Measurements from ENCODE around the gene E2F3. TPM values are rescaled to one million over a fixed set of nuclear protein-coding genes. Genes with fewer than 3 reads are reported as not detected.

E2F3 gene
- total and polyA plus RNA-seq, 10 of the 15 experiments (the other 5 are each of a cell fraction or from before 2014, with no cell fraction given), result 5.1 to 16.8 (median 10.6) TPM

- Histone ChIP-seq H3K4me3 (peak overlapping the region; percentile 82), H3K36me3 (ENCODE audit: control insufficient read depth in 2 of 2, insufficient read depth in 2 of 2, low read length in 1 of 2) (0 out of 4 replicates have a peak, but pooled peaks cover 0 to 5% of the 10 kb centered on the region in 2 experiments), H3K9me3 (replicated peaks; ENCODE audit: control insufficient read depth, insufficient read depth, low read length) (no peaks in the 10 kb centered on the region), H3K79me2 (ENCODE audit: control insufficient read depth, insufficient read depth, low read length) (peaks cover 76% of the 10 kb centered on the region), H4K20me1 (ENCODE audit: control insufficient read depth, insufficient read depth) (no peaks in the 10 kb centered on the region), H3K9ac (ENCODE audit: control insufficient read depth, insufficient read depth, low read length) (peak overlapping the region; percentile 93), H3K4me1 (ENCODE audit: control insufficient read depth, insufficient read depth, low read length) (peaks cover 12% of the 10 kb centered on the region), H2AFZ (ENCODE audit: control insufficient read depth, low read depth, low read length) (0 out of 2 replicates have a peak overlapping the region, but pooled peaks have one; percentile 10), H3K27me3 (replicated peaks in 1 of 2; ENCODE audit: control insufficient read depth in 2 of 2, insufficient read depth in 2 of 2, low read length in 1 of 2) (no peaks in the 10 kb centered on the region), H3K4me2 (ENCODE audit: control insufficient read depth, insufficient read depth) (peak overlapping the region; percentile 88), H3K27ac (ENCODE audit: control insufficient read depth, insufficient read depth) (peak overlapping the region; percentile 92)
- intact Hi-C loops (cut with micrococcal nuclease; ENCODE audit: unreplicated experiment), result loop anchor here (1.0 to 5.0 kb wide), 4 partner anchors 62 to 192 kb away; partner anchors contain the start of gene MBOAT1
- ChIA-PET POLR2A (interaction anchor here (0.6 to 1.8 kb wide), 11 partner anchors 9 to 202 kb away, joined by 3 to 9 read pairs (median 5); partner anchors contain the start of gene CDKAL1), RAD21 (ENCODE audit: unreplicated experiment) (interaction anchor here (0.6 to 2.6 kb wide), 32 partner anchors 9 to 1183 kb away, joined by 3 to 33 read pairs (median 4); partner anchors contain the start of gene CDKAL1), SMC1A (ENCODE audit: uncharacterized antibody, unreplicated experiment) (interaction anchor here (0.6 to 3.1 kb wide), 41 partner anchors 10 to 197 kb away, joined by 3 to 41 read pairs (median 4); no protein-coding TSS in a partner anchor), CTCF (interaction anchor here (0.7 to 4.7 kb wide), 39 partner anchors 9 to 1184 kb away, joined by 3 to 72 read pairs (median 7); no protein-coding TSS in a partner anchor)
- in situ Hi-C loops (cut with MboI), result no loop called here
- TSS peak; percentile 62 for BruUV-seq (replicated peaks)
- 1% methylated on average over 6 of the region's 6 CpGs for WGBS (ENCODE audit: insufficient coverage, insufficient replicate concordance, low lambda C conversion rate, missing lambda C conversion rate)
- peak; percentile 43 for ATAC-seq
- DNase-seq (ENCODE audit: low read depth, low spot score), result peak; percentile 56
- FAIRE-seq, result peak; percentile 72
- TF ChIP-seq ZBED1 (IDR thresholded peaks at IDR 0.05; ENCODE audit: borderline replicate concordance) (no peak), EGR1 (IDR thresholded peaks at IDR 0.05; ENCODE audit: borderline replicate concordance in 1 of 2, low read depth in 2 of 2, low read length in 2 of 2) (no peak), ZNF24 (IDR thresholded peaks at IDR 0.05) (no peak), MAX (IDR thresholded peaks at IDR 0.05; ENCODE audit: low read depth, low read length) (no peak), ZSCAN29 (IDR thresholded peaks at IDR 0.05) (no peak), NR2C2 (IDR thresholded peaks at IDR 0.05; ENCODE audit: borderline replicate concordance, control insufficient read depth, insufficient read length, low read depth) (no peak), IRF4 (IDR thresholded peaks at IDR 0.05; ENCODE audit: low read depth, low read length) (0 out of 2 replicates have a peak, but pooled peaks have one; percentile 18), HDAC2 (IDR thresholded peaks at IDR 0.05) (no peak), MXI1 (IDR thresholded peaks at IDR 0.05; ENCODE audit: low read depth, low read length) (0 out of 2 replicates have a peak, but pooled peaks have one; percentile 64), PAX5 (IDR thresholded peaks at IDR 0.05; ENCODE audit: borderline replicate concordance, low read depth, low read length) (no peak), ESRRA (IDR thresholded peaks at IDR 0.05; ENCODE audit: low read length) (no peak), EED (IDR thresholded peaks at IDR 0.05; ENCODE audit: low read depth) (0 out of 2 replicates have a peak, but pooled peaks have one; percentile 17), SMC3 (IDR thresholded peaks at IDR 0.05; ENCODE audit: borderline replicate concordance, low read length) (peak; percentile 66; the same call in 1 of the 2 replicates), NR2C1 (IDR thresholded peaks at IDR 0.05) (no peak), BRCA1 (IDR thresholded peaks at IDR 0.05; ENCODE audit: low read depth, low read length) (no peak), RELB (IDR thresholded peaks at IDR 0.05; ENCODE audit: low read depth) (no peak), TCF7 (IDR thresholded peaks at IDR 0.05; ENCODE audit: borderline replicate concordance) (no peak), GATAD2B (conservative IDR thresholded peaks at IDR 0.05; ENCODE audit: low read depth) (no peak), IKZF1 (conservative IDR thresholded peaks at IDR 0.05) (0 out of 2 replicates have a peak, but pooled peaks have one; percentile 6), CREB1 (IDR thresholded peaks at IDR 0.05; ENCODE audit: low read depth) (peak; percentile 39; the same call in 1 of the 2 replicates)
- TF ChIP-seq, protein P1, sequence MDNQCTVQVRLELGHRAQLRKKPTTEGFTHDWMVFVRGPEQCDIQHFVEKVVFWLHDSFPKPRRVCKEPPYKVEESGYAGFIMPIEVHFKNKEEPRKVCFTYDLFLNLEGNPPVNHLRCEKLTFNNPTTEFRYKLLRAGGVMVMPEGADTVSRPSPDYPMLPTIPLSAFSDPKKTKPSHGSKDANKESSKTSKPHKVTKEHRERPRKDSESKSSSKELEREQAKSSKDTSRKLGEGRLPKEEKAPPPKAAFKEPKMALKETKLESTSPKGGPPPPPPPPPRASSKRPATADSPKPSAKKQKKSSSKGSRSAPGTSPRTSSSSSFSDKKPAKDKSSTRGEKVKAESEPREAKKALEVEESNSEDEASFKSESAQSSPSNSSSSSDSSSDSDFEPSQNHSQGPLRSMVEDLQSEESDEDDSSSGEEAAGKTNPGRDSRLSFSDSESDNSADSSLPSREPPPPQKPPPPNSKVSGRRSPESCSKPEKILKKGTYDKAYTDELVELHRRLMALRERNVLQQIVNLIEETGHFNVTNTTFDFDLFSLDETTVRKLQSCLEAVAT (IDR thresholded peaks at IDR 0.05), result no peak
- TF ChIP-seq, protein P2, sequence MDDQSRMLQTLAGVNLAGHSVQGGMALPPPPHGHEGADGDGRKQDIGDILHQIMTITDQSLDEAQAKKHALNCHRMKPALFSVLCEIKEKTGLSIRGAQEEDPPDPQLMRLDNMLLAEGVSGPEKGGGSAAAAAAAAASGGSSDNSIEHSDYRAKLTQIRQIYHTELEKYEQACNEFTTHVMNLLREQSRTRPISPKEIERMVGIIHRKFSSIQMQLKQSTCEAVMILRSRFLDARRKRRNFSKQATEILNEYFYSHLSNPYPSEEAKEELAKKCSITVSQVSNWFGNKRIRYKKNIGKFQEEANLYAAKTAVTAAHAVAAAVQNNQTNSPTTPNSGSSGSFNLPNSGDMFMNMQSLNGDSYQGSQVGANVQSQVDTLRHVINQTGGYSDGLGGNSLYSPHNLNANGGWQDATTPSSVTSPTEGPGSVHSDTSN (IDR thresholded peaks at IDR 0.05; ENCODE audit: insufficient replicate concordance, low read depth, low read length), result no peak
Observed at GRCh38 chr6:20404641-20405032, 3.0 kb downstream of the E2F3 start.
